Measurements from ENCODE around the gene SNX5. TPM values are rescaled to one million over a fixed set of nuclear protein-coding genes. Genes with fewer than 3 reads are reported as not detected.

Gene SNX5
- total and polyA plus RNA-seq, 10 of the 15 experiments (the other 5 are each of a cell fraction or from before 2014, with no cell fraction given) = 92.9 to 316 (median 245) TPM

GRCh38 chr20:17938871-17939619, 29.5 kb downstream of the SNX5 start (continued):
- no peak for TF ChIP-seq E2F8 (IDR thresholded peaks at IDR 0.05; ENCODE audit: low read depth, partially characterized antibody)
- TF ChIP-seq FOXM1 (IDR thresholded peaks at IDR 0.05; ENCODE audit: low read depth, low read length) = no peak
- TF ChIP-seq ZNF592 (IDR thresholded peaks at IDR 0.05) = no peak
- TF ChIP-seq IRF3 (IDR thresholded peaks at IDR 0.05) = no peak
- TF ChIP-seq IKZF1 (conservative IDR thresholded peaks at IDR 0.05) = peak; percentile 36
- no peak for TF ChIP-seq TAF1 (IDR thresholded peaks at IDR 0.05; ENCODE audit: borderline replicate concordance, low read depth, low read length)
- peak; percentile 72; the same call in 2 of the 3 replicates for TF ChIP-seq POU2F2 (IDR thresholded peaks at IDR 0.05; ENCODE audit: borderline replicate concordance, low read depth, low read length)
- TF ChIP-seq CHD1 (IDR thresholded peaks at IDR 0.05; ENCODE audit: low read depth, low read length) = no peak
- TF ChIP-seq SMAD5 (IDR thresholded peaks at IDR 0.05; ENCODE audit: low read depth) = no peak; the same call in 1 of the 2 replicates
